HepG2 (cell line): ENCODE results near the gene ACP5. TPM values are rescaled to one million over a fixed set of nuclear protein-coding genes. Genes with fewer than 3 reads are reported as not detected.

Experiments used
- CHD2 ChIP-seq: IDR thresholded peaks from 2 replicates; pipeline ENCODE4 v1.6.1; 2011; ENCODE audit warnings: low read depth, low read length, improper control_type of control experiment
- HNRNPH1 ChIP-seq: fragments of 200-400 bp; formaldehyde crosslinking; optimal IDR thresholded peaks from 2 replicates; pipeline ENCODE3; 2017; ENCODE audit warnings: mild to moderate bottlenecking, low read depth, low read length
- SRF ChIP-seq: IDR thresholded peaks from 2 replicates; pipeline ENCODE4 v1.6.1; 2011; ENCODE audit warnings: mild to moderate bottlenecking, low read depth, low read length, moderate library complexity
- XBP1 ChIP-seq: sonication (generic); formaldehyde crosslinking; IDR thresholded peaks from 2 replicates; pipeline ENCODE4 v1.5.0; 2020; ENCODE audit warnings: missing genetic modification reagents
- ZNF724P ChIP-seq: sonication (generic); formaldehyde crosslinking; IDR thresholded peaks from 2 replicates; pipeline ENCODE4 v1.8.0; 2022; ENCODE audit warnings: missing genetic modification reagents, borderline replicate concordance
- ZNF780A ChIP-seq: sonication (generic); formaldehyde crosslinking; IDR thresholded peaks from 2 replicates; pipeline ENCODE4 v1.8.0; 2022; ENCODE audit warnings: mild to moderate bottlenecking, missing genetic modification reagents, moderate library complexity
- polyA plus RNA-seq, 8 experiments: library from polyadenylated mRNA; depleted of rRNA in 3 of 8; stranded (reverse) in 7 of 8; unstranded in 1 of 8; fragments of >200 nt; fragmentation: Illumina TruSeq in 4 of 8; extraction: Trizol in 4 of 8; gene quantifications; 2 replicates each; pipeline versions ENCODE4 v1.2.1 to v1.2.3, GENCODE V29; 2011 to 2016; ENCODE audit warnings: low read depth in 4 of 8, missing spikeins in 1 of 8, mixed read lengths in 1 of 8; ENCODE audit not compliant: insufficient read depth in 1 of 8
- total RNA-seq, 5 experiments: library from RNA; depleted of rRNA; stranded (reverse); fragments of >200 nt; fragmentation: Illumina TruSeq; extraction: Trizol; gene quantifications; 2 replicates each; pipeline ENCODE4 v1.2.3, GENCODE V29; 2016; ENCODE audit warnings: low read depth in 1 of 5
- TF ChIP-seq, protein P1 (sequence below): sonication (generic); formaldehyde crosslinking; IDR thresholded peaks from 2 replicates; pipeline ENCODE4 v1.5.0; 2020; ENCODE audit warnings: mild to moderate bottlenecking, missing genetic modification reagents, borderline replicate concordance
- TF ChIP-seq, protein P2 (sequence below), 2 experiments: fragments of 450-650 bp in 1 of 2; sonication (generic) in 1 of 2; formaldehyde crosslinking; IDR thresholded peaks; 2 replicates each; pipeline versions ENCODE4 v1.5.0 to v1.8.0; 2020 to 2022; ENCODE audit warnings: mild to moderate bottlenecking in 1 of 2, missing genetic modification reagents in 1 of 2
- TF ChIP-seq, protein P3 (sequence below): sonication (generic); formaldehyde crosslinking; IDR thresholded peaks from 2 replicates; pipeline ENCODE4 v1.5.0; 2020; ENCODE audit warnings: mild to moderate bottlenecking, missing genetic modification reagents, moderate library complexity
- TF ChIP-seq, protein P4 (sequence below): sonication (generic); formaldehyde crosslinking; IDR thresholded peaks from 2 replicates; pipeline ENCODE4 v1.9.0; 2021; ENCODE audit warnings: mild to moderate bottlenecking, missing genetic modification reagents

Gene ACP5
- total and polyA plus RNA-seq, 2 of the 13 experiments (the other 11 are each of a cell fraction or from before 2014, with no cell fraction given) = 1.3 to 6.7 TPM

DNA sequence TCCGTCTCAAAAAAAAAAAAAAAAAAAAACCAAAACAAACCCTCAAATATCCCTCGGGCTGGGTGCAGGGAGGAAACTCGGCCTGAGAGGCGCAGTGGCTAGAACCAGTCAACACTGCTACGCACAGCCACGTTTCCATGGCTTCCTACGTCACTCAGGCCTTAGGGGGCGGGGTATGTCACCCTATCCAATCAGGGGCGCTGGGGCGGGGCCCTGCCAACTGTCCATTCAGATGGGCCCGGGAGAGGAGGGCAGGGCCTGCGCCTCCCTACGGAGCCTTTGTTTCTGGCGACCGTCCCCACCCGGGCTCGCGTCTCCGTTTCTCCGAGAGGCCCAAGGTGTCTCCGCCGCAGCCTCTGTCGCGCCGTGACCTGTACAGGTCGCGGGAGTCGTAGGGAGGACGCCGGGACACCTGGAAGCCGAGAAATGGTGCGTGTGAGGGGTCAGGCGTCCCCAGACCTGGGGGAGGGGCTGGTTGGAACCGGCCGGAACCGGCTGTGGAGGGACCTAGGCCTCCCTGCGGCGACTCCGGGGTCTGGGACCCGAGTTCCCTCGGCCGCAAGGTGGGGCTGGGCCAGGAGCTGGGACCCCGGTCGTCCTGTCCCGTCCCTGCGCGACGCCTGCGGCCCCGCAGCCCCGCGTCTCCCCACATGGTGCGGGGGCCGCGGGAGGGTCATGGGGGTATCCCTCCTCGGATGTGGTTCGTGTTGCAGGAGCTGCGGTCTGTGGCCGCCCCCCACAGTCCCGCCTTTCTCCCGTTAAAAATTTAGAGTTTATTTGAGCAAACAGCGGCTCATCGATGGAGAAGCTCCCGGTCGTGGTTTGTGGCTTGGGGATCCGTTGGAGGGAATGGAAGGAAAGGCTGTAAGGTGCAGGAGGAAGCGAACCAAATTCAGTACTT is 20.0 kb upstream of the ACP5 start, which contains the start of gene ZNF627 (continued):
- TF ChIP-seq, protein P1, sequence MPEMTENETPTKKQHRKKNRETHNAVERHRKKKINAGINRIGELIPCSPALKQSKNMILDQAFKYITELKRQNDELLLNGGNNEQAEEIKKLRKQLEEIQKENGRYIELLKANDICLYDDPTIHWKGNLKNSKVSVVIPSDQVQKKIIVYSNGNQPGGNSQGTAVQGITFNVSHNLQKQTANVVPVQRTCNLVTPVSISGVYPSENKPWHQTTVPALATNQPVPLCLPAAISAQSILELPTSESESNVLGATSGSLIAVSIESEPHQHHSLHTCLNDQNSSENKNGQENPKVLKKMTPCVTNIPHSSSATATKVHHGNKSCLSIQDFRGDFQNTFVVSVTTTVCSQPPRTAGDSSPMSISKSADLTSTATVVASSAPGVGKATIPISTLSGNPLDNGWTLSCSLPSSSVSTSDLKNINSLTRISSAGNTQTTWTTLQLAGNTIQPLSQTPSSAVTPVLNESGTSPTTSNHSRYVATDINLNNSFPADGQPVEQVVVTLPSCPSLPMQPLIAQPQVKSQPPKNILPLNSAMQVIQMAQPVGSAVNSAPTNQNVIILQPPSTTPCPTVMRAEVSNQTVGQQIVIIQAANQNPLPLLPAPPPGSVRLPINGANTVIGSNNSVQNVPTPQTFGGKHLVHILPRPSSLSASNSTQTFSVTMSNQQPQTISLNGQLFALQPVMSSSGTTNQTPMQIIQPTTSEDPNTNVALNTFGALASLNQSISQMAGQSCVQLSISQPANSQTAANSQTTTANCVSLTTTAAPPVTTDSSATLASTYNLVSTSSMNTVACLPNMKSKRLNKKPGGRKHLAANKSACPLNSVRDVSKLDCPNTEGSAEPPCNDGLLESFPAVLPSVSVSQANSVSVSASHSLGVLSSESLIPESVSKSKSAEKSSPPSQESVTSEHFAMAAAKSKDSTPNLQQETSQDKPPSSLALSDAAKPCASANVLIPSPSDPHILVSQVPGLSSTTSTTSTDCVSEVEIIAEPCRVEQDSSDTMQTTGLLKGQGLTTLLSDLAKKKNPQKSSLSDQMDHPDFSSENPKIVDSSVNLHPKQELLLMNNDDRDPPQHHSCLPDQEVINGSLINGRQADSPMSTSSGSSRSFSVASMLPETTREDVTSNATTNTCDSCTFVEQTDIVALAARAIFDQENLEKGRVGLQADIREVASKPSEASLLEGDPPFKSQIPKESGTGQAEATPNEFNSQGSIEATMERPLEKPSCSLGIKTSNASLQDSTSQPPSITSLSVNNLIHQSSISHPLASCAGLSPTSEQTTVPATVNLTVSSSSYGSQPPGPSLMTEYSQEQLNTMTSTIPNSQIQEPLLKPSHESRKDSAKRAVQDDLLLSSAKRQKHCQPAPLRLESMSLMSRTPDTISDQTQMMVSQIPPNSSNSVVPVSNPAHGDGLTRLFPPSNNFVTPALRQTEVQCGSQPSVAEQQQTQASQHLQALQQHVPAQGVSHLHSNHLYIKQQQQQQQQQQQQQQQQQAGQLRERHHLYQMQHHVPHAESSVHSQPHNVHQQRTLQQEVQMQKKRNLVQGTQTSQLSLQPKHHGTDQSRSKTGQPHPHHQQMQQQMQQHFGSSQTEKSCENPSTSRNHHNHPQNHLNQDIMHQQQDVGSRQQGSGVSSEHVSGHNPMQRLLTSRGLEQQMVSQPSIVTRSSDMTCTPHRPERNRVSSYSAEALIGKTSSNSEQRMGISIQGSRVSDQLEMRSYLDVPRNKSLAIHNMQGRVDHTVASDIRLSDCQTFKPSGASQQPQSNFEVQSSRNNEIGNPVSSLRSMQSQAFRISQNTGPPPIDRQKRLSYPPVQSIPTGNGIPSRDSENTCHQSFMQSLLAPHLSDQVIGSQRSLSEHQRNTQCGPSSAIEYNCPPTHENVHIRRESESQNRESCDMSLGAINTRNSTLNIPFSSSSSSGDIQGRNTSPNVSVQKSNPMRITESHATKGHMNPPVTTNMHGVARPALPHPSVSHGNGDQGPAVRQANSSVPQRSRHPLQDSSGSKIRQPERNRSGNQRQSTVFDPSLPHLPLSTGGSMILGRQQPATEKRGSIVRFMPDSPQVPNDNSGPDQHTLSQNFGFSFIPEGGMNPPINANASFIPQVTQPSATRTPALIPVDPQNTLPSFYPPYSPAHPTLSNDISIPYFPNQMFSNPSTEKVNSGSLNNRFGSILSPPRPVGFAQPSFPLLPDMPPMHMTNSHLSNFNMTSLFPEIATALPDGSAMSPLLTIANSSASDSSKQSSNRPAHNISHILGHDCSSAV (CRISPR knock-in tag) = no peak
- TF ChIP-seq, protein P2, sequence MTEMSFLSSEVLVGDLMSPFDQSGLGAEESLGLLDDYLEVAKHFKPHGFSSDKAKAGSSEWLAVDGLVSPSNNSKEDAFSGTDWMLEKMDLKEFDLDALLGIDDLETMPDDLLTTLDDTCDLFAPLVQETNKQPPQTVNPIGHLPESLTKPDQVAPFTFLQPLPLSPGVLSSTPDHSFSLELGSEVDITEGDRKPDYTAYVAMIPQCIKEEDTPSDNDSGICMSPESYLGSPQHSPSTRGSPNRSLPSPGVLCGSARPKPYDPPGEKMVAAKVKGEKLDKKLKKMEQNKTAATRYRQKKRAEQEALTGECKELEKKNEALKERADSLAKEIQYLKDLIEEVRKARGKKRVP (CRISPR knock-in tag; IDR thresholded peaks at IDR 0.05) = no peak
- peak; percentile 78 for TF ChIP-seq ZNF724P (CRISPR knock-in tag)
- TF ChIP-seq, protein P3, sequence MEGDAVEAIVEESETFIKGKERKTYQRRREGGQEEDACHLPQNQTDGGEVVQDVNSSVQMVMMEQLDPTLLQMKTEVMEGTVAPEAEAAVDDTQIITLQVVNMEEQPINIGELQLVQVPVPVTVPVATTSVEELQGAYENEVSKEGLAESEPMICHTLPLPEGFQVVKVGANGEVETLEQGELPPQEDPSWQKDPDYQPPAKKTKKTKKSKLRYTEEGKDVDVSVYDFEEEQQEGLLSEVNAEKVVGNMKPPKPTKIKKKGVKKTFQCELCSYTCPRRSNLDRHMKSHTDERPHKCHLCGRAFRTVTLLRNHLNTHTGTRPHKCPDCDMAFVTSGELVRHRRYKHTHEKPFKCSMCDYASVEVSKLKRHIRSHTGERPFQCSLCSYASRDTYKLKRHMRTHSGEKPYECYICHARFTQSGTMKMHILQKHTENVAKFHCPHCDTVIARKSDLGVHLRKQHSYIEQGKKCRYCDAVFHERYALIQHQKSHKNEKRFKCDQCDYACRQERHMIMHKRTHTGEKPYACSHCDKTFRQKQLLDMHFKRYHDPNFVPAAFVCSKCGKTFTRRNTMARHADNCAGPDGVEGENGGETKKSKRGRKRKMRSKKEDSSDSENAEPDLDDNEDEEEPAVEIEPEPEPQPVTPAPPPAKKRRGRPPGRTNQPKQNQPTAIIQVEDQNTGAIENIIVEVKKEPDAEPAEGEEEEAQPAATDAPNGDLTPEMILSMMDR = peak; percentile 43; the same call in 1 of the 2 replicates
- TF ChIP-seq SRF = no peak
- TF ChIP-seq ZNF780A (CRISPR knock-in tag) = peak; percentile 57; the same call in 1 of the 2 replicates
- TF ChIP-seq, protein P4, sequence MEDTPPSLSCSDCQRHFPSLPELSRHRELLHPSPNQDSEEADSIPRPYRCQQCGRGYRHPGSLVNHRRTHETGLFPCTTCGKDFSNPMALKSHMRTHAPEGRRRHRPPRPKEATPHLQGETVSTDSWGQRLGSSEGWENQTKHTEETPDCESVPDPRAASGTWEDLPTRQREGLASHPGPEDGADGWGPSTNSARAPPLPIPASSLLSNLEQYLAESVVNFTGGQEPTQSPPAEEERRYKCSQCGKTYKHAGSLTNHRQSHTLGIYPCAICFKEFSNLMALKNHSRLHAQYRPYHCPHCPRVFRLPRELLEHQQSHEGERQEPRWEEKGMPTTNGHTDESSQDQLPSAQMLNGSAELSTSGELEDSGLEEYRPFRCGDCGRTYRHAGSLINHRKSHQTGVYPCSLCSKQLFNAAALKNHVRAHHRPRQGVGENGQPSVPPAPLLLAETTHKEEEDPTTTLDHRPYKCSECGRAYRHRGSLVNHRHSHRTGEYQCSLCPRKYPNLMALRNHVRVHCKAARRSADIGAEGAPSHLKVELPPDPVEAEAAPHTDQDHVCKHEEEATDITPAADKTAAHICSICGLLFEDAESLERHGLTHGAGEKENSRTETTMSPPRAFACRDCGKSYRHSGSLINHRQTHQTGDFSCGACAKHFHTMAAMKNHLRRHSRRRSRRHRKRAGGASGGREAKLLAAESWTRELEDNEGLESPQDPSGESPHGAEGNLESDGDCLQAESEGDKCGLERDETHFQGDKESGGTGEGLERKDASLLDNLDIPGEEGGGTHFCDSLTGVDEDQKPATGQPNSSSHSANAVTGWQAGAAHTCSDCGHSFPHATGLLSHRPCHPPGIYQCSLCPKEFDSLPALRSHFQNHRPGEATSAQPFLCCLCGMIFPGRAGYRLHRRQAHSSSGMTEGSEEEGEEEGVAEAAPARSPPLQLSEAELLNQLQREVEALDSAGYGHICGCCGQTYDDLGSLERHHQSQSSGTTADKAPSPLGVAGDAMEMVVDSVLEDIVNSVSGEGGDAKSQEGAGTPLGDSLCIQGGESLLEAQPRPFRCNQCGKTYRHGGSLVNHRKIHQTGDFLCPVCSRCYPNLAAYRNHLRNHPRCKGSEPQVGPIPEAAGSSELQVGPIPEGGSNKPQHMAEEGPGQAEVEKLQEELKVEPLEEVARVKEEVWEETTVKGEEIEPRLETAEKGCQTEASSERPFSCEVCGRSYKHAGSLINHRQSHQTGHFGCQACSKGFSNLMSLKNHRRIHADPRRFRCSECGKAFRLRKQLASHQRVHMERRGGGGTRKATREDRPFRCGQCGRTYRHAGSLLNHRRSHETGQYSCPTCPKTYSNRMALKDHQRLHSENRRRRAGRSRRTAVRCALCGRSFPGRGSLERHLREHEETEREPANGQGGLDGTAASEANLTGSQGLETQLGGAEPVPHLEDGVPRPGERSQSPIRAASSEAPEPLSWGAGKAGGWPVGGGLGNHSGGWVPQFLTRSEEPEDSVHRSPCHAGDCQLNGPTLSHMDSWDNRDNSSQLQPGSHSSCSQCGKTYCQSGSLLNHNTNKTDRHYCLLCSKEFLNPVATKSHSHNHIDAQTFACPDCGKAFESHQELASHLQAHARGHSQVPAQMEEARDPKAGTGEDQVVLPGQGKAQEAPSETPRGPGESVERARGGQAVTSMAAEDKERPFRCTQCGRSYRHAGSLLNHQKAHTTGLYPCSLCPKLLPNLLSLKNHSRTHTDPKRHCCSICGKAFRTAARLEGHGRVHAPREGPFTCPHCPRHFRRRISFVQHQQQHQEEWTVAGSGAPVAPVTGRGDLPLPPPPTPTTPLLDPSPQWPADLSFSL = no peak
- TF ChIP-seq XBP1 (CRISPR knock-in tag) = no peak
- peak; percentile 57; the same call in 1 of the 2 replicates for TF ChIP-seq CHD2
- TF ChIP-seq HNRNPH1 = no peak
